MV-4-11 (cell line): ENCODE results near the gene MFSD12.
A peak's percentile ranks its signal among the peaks of the same experiment; 100 is the strongest.
"Not testable (repeated sequence)": the region's sequence is repeated elsewhere in the genome, so short reads cannot be mapped to it uniquely, and the experiment has no call there.

Source experiments
- DNase-seq: peaks from one replicate; lab custom pipeline; 2025; lab: John Stamatoyannopoulos, UW

Gene MFSD12

DNA sequence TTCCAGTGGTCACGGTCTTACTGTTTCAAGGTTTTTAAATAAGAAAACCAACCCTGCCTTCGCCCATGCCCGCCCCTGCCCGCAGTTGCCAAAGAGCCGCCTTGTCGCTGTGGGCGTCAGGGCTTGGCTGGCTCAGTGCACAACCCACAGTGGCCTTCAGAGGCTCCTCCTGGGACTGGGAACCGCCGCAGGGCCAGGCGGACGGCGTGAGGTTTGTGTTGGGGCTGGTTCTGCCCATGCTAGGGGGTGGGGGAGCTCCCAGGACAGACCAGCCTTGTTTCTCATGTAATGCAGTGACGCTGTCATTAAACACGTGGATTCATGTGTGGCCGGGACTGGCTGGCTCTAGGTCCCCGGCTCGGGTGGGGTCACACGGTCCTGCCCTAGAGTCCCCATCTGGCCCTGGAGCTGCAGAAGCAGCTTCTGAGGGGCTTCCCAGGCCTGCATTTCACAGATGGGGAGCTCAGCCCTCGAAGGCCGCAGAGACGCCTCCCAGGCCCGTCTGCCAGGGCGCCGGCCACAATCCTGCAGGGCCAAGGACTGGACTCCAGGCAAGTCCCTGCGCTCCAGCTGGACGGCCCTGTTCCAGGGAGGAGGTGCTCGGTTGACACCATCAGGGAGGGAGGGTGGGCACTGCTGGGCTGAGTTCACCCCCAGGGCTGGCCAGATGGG, 20.8 kb downstream of the MFSD12 start:
- peak; percentile 41 for DNase-seq

DNA sequence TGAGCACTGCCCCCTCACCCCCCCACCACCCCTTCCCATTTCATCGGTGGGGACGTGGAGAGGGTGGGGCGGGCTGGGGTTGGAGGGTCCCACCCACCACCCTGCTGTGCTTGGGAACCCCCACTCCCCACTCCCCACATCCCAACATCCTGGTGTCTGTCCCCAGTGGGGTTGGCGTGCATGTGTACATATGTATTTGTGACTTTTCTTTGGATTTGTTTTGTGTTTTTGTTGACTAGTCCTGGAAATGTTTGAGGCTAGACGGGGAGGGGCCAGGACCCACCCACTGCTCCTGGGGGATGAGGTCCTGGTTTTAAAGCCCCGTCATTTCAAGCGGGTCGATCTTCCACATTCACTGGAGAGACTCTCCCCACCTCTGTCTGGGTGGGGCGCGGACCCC, 21.4 kb downstream of the MFSD12 start:
- DNase-seq = no peak

DNA sequence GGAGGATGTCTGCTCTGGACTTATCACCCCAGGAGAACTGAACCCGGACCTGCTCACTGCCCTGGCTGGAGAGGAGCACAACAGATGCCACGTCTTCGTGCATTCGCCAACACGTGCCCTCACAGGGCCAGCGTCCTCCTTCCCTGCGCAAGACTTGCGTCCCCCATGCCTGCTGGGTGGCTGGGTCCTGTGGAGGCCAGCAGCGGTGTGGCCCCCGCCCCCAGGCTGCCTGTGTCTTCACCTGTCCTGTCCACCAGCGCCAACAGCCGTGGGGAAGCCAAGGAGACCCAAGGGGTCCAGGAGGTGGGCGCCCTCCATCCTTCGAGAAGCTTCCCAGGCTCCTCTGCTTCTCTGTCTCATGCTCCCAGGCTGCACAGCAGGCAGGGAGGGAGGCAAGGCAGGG, 21.8 kb downstream of the MFSD12 start:
- DNase-seq = no peak

DNA sequence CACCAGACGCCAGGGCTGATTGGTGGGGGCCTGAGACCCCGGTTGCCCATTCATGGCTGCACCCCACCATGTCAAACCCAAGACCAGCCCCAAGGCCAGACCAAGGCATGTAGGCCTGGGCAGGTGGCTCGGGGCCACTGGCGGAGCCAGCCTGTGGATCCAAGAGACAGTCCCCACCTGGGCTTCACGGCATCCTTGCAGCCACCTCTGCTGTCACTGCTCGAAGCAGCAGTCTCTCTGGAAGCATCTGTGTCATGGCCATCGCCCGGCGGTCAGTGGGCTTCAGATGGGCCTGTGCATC, 22.2 kb downstream of the MFSD12 start:
- DNase-seq = no peak

DNA sequence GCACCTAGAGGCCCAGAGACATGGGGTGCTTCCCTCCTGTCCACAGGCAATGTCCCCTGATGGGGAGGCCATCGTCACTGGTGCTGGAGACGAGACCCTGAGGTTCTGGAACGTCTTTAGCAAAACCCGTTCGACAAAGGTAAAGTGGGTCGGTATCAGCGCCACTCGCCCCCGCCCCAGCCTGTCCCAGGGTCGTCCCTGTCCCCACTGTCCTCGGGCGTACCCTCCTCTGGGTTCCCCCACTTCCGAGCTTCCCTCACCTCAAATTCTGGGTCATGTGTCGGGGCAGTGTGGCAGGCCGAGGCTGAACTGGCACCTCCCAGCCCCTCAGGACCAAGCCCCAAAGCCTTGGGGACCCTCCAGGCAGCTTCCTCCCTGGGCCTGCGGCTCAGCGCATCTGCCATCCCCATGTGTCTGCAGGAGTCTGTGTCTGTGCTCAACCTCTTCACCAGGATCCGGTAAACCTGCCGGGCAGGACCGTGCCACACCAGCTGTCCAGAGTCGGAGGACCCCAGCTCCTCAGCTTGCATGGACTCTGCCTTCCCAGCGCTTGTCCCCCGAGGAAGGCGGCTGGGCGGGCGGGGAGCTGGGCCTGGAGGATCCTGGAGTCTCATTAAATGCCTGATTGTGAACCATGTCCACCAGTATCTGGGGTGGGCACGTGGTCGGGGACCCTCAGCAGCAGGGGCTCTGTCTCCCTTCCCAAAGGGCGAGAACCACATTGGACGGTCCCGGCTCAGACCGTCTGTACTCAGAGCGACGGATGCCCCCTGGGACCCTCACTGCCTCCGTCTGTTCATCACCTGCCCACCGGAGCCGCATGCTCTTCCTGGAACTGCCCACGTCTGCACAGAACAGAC, 22.8 kb downstream of the MFSD12 start:
- DNase-seq = no peak

DNA sequence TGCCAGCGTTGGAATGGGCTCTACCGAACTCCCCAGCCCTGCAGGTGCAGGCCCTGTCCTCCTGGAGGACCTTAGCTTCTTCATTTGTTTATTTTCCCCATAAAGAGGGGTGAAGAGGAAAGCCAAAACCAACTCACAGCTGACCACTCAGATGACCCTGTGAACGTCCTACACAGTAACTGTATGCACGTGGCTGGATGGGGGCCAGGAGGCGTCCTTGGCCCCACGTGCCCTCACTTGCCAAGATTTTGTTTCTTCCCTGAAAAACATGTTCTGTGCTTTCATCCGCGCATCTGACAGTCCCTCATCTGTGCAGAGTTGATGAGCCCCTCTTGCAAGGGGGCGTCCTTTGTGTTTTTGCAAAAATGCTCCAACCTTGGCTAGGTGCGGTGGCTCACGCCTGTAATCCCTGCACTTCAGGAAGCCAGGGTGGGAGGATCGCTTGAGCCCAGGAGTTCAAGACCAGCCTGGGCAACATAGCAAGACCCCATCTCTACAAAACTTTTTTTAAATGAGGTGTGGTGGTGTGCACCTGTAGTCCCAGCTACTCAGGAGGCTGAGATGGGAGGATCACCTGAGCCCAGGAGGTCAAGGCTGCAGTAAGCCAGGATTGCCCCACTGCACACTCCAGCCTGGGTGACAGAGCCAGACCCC, 23.7 kb downstream of the MFSD12 start:
- no peak for DNase-seq

DNA sequence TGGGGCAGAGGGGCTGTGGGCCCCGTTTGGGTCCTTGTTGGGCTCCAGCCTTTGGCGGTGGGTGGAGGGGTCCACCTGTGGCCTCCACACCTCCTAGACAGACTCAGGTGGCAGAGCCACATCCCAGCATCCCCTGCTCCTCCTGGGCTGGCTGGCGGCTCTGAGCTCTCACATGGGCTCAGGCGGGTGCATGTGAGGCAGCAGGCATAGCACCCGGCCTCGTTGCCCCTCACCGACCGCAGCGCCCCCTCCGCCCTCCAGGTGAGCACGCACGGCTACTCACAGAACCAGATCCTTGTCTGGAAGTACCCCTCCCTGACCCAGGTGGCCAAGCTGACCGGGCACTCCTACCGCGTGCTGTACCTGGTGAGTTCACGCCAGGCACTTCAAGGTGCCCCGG, 24.4 kb downstream of the MFSD12 start:
- DNase-seq = no peak

DNA sequence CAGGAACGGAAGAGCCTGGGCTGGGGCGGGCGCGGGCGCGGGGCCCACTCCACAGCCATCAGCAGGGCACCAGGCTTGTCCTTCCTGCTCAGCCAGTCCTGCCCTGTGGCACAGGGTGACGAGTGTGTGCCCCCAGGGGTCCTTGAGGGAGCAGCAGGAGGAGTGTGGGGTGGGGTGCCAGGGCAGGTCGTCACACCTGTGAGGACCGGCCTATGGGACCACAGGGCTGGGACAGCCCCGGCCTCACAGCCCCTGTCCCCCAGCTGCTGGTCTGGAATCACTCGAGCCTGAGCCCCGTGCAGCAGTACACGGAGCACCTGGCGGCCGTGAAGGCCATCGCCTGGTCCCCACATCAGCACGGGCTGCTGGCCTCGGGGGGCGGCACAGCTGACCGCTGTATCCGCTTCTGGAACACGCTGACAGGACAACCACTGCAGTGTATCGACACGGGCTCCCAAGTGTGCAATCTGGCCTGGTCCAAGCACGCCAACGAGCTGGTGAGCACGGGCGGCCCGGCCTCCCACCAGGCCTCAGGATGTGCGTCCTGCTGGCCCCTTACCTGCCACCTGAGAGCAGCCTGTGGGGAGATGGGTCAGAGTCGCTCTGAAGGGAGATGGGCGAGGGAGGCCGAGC, 25.1 kb downstream of the MFSD12 start:
- no peak for DNase-seq

DNA sequence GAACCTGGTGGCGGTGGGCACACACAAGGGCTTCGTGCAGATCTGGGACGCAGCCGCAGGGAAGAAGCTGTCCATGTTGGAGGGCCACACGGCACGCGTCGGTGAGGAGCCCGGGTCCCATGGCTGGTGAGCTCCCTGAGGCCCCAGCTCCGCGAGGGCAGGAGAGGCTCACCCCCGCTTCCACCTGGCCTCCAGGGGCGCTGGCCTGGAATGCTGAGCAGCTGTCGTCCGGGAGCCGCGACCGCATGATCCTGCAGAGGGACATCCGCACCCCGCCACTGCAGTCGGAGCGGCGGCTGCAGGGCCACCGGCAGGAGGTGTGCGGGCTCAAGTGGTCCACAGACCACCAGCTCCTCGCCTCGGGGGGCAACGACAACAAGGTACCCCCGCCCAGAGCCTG, 25.7 kb downstream of the MFSD12 start:
- DNase-seq = no peak

DNA sequence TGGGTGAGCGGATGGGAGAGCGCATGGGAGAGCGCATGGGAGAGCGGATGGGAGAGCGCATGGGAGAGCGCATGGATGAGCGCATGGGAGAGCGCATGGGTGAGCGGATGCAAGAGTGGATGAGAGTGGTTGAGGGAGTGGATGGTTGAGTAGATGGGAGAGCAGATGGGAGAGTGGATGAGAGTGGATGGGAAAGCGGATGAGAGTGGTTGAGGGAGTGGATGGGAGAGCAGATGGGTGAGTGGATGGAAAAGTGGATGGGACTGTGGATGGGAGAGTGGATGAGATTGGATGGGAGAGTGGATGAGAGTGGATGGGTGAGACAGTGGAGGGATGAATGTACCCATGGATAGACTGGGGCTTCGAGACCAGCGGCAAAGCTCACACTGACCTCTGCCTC, 27.0 kb downstream of the MFSD12 start:
- DNase-seq = no peak

DNA sequence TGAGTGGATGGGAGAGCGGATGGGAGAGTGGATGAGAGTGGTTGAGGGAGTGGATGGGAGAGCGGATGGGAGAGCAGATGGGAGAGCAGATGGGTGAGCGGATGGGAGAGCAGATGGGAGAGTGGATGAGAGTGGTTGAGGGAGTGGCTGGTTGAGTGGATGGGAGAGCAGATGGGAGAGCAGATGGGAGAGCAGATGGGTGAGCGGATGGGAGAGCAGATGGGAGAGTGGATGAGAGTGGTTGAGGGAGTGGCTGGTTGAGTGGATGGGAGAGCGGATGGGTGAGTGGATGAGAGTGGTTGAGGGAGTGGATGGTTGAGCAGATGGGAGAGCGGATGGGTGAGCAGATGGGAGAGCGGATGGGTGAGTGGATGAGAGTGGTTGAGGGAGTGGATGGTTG, 28.1 kb downstream of the MFSD12 start:
- DNase-seq = not testable (repeated sequence)

DNA sequence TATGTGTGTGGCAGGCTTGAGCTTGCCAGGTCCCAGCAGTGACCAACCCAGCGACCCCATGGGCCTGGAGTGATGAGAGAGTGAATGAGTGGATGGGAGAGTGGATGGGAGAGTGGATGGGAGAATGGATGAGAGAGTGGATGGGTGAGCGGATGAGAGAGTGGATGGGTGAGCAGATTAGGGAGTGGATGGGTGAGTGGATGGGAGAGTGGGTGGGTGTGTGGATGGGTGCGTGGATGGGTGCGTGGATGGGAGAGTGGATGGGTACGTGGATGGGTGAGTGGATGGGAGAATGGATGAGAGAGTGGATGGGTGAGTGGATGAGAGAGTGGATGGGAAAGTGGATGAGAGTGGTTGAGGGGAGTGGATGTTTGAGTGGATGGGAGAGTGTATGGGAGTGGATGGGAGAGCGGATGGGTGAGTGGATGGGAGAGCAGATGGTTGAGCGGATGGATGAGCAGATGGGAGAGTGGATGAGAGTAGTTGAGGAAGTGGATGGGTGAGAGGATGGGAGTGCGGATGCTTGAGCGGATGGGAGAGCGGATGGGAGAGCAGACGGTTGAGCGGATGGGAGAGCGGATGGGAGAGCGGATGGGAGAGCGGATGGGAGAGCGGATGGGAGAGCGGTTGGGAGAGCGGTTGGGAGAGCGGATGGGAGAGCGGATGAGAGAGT, 28.7 kb downstream of the MFSD12 start:
- DNase-seq = no peak

DNA sequence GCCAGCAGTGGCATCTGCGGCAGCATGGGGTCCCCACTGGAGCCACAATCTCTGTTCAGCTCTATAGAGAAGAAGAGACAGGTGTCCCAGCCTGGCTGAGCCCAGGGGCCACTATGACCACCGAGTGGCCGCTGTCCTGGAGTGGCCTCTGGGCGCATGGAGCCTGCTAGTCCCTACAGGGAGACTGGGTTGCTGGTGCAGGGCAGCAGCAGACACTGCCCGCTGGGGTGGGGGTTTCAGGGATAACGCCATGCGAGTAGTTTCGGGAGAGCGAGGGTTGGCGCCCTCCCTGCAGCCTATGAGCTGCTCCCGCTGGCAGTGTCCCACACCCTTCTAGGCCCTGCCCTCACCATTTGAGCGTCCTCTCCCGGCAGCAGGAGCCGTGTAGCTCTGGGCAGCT, 29.3 kb downstream of the MFSD12 start:
- DNase-seq = no peak

DNA sequence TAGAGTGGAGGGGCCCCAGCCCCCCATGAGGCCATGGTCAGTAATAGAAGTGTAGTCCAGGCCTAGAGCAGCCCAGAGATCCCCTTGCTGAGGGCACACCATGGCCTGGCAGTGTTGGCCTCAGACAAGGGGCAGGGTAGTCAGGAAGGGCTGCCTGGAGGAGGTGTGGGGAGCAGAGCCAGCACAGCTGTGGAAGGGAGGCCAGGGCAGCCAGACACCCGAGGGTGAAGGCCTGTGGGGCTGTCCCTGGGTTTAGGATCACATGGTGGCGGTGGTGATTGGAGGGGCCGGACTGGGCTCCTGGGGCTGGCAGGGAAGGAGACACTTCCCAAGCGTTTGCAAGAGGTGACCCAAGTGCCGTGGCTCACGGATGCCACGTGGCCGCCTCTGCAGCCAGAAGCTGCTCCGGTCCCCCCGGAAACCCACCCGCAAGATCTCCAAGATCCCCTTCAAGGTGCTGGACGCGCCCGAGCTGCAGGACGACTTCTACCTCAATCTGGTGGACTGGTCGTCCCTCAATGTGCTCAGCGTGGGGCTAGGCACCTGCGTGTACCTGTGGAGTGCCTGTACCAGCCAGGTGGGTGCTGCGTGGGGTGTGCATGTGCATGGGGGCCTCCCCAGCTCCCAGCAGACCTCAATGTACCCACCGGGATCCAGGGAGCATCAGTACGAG, 30.0 kb downstream of the MFSD12 start:
- no peak for DNase-seq

DNA sequence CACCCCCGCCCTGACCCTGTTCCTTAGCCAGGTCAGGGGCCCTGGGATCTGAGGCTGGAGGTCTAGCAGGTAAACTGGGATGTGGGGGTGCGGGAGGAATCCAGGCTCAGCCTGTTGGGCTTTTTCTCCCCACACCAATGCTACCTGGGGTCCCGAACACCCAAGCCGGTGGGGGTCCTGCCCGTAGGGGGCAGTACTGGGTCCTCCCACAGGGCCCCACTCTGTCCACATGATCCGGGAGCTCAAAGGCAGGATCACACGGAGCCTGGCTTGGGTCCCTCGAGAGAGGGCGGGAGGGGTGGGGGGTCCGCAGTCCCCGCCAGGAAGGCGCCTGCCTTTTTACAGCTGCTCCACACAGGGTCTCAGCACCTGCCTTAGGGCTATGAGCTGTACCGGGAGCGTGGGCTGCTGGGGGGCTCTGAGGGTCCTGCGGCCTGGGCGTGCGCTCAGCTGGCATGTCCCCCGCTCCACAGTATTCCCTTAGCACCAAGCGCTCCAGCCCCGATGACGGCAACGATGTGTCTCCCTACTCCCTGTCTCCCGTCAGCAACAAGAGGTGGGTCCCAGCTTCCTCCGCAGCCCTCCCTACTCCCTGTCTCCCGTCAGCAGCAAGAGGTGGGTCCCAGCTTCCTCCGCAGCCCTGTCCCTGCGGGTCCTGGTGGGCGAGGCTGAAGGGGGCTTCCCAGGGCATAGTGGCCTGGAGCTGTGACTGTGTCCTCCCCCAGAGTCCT, 30.7 kb downstream of the MFSD12 start:
- no peak for DNase-seq

DNA sequence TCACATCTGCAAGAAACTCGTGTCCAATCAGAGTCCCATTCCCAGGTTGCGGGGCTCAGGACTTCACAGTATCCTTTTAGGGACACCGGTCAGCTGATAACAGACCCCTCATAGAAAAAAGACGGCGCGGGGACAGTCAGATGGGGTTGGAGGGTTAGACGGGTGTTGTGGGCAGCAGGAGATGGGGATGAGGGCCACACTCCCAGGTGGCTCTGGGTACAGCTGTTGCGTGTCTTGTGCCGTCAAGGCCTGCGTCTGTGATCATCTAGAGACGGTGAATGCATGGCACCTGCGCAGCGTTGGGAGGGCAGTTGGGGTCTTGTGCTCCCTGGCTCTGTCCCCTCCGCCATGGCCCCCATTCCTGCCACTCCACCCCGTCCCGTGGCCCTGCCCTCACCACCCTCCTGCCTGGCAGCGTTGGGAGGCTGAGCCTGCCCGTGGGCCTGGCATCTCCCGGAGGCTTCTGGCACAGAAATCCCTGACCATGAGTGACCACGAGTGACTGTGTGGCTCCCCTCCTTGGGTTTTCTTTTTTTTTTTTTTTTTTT, 32.4 kb downstream of the MFSD12 start:
- DNase-seq = no peak

DNA sequence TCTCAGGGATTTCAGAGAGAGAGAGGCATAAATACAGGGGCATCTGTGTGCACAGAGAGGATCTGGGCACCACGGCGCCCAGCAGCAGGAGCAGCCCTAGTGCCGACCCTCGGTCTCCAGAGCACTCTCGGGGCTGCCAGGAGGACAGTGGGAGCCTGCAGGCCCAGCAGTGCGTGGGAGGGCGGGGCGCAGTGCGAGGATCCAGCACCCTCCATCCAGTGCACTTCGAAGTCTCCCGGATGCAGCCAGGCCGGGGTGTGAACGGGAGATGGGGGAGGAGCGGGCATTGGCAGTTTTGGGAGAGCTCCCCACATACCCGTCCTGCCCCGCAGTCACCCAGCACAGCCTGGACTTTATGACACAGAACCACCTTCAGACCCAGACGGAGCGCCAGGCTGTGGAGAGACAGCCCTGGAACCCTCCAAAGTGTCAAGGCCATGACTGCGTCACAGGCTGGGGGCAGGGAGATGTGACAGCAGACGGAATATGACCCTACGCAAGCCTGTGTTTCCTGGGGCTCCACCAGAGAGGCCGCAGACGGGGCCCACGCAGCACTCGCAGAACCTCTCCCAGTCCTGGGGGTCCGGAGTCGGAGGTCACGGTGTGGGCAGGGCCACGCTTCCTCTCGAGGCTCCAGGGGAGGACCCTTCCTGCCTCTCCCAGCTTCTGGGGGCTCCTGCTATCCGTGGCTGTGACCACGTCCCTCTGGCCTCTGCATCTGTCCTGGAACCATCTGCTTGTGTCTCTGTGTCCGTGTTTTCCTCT, 33.1 kb downstream of the MFSD12 start:
- DNase-seq = no peak

DNA sequence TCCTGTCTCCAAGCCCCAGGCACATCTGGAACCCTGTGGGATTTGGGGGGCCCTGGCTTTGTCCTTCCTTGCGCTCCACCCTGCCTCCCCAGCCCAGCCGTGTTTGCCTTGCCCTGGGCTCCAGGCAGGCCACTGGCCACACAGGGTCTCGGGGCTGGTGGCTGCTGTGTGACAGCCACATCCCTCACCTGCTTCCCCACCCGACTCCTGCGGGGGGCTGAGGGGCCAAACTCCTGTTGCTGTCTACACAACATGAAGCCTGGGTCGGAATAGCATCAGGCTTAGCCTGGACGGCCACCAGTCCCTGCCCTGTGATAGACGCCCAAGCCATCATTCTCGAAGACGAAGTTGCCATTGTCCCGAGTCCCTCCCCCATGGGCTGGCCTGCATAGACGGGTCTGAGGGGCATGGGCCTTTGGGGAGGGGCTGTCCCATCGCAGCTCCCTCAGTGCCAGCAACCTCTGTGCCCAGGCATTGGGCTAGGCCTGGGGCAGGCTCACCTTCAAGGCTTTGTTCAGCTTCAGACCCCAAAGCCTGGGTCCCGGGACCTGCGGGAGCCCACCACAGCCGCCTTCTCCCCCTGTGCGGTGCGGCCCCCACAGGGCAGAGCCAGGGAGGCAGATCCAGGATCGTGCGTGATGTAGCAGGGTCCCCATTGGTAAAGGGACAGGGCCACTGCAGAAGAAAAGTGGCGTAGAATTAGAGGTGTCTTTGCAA, 33.9 kb downstream of the MFSD12 start:
- no peak for DNase-seq
